Calu3 (cell line): ENCODE results near the gene TMF1. TPM values are rescaled to one million over a fixed set of nuclear protein-coding genes. Genes with fewer than 3 reads are reported as not detected.

Source experiments
- BruUV-seq: library from RNA; stranded (reverse); fragments of 400-500 nt; replicated peaks from 2 replicates; lab custom pipeline; 2021; lab: Mats Ljungman, UMichigan
- CTCF ChIA-PET: fragments of 300-600 bp; sonication (Branson Sonifier 250); formaldehyde crosslinking; loops from one replicate; lab custom pipeline; 2022; ENCODE audit warnings: antibody characterized with exemption; lab: Charles Lee
- DNase-seq: peaks from one replicate; pipeline ENCODE4 v3.0.0; 2022
- H3K27ac Mint-ChIP-seq: one replicate; pipeline ENCODE4 v1.8.0; 2022; ENCODE audit warnings: mixed read lengths; ENCODE audit not compliant: unreplicated experiment
- H3K27me3 Mint-ChIP-seq: one replicate; pipeline ENCODE4 v1.8.0; 2022; ENCODE audit warnings: mixed read lengths; ENCODE audit not compliant: unreplicated experiment
- H3K36me3 Mint-ChIP-seq: one replicate; pipeline ENCODE4 v1.8.0; 2022; ENCODE audit warnings: mild to moderate bottlenecking, moderate library complexity, mixed read lengths; ENCODE audit not compliant: insufficient read depth, unreplicated experiment
- H3K4me1 Mint-ChIP-seq: one replicate; pipeline ENCODE4 v1.8.0; 2022; ENCODE audit warnings: mild to moderate bottlenecking, low read depth, mixed read lengths; ENCODE audit not compliant: unreplicated experiment
- H3K4me3 Mint-ChIP-seq: one replicate; pipeline ENCODE4 v1.8.0; 2022; ENCODE audit warnings: mild to moderate bottlenecking, low read depth, moderate library complexity, mixed read lengths; ENCODE audit not compliant: unreplicated experiment
- H3K9me3 Mint-ChIP-seq: one replicate; pipeline ENCODE4 v1.8.0; 2022; ENCODE audit warnings: low read depth, mixed read lengths; ENCODE audit not compliant: unreplicated experiment
- intact Hi-C: fragments of 100-400 bp; cut with micrococcal nuclease; formaldehyde crosslinking; loops from one replicate; pipeline ENCODE4 v1.10.0; 2022; ENCODE audit not compliant: unreplicated experiment
- total RNA-seq: library from RNA; stranded (reverse); gene quantifications from 2 replicates; pipeline ENCODE4 v1.2.3, GENCODE V29; 2022
- TF ChIP-seq, protein P1 (sequence below): fragments of 200-600 bp; IDR thresholded peaks from one replicate; pipeline ENCODE4 v1.8.0; 2022; ENCODE audit warnings: antibody characterized with exemption; ENCODE audit not compliant: unreplicated experiment

TMF1 gene
- total RNA-seq, 1 experiment from 2014 or later = 34.4 TPM

DNA sequence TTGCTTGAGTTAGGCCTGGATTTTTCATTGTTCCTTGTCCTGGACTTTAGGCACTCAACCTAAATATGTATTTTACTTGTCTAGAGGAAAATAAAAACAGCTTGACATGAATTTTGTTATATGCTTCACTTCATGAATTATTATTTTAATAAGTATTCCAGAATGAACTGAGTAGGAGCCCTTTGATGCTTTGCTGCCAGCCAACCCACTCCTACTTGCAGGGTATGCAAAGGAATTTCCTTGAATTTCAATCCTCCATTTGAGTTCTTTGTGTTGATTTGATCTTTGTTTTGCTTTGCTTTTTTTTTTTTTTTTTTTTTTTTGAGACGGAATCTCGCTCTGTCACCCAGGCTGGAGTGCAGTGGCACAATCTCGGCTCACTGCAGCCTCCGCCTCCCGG is 44.2 kb upstream of the TMF1 start:
- Mint-ChIP-seq H3K9me3 (no peaks in the 10 kb centered on the region), H3K36me3 (peaks cover 33% of the 10 kb centered on the region), H3K27me3 (no peaks in the 10 kb centered on the region), H3K4me1 (peaks cover 16% of the 10 kb centered on the region), H3K27ac (no peak overlapping the region), H3K4me3 (no peak overlapping the region)
- CTCF ChIA-PET = no interaction called here
- intact Hi-C loops = no loop called here
- BruUV-seq = no TSS peak
- DNase-seq = no peak
- TF ChIP-seq, protein P1, sequence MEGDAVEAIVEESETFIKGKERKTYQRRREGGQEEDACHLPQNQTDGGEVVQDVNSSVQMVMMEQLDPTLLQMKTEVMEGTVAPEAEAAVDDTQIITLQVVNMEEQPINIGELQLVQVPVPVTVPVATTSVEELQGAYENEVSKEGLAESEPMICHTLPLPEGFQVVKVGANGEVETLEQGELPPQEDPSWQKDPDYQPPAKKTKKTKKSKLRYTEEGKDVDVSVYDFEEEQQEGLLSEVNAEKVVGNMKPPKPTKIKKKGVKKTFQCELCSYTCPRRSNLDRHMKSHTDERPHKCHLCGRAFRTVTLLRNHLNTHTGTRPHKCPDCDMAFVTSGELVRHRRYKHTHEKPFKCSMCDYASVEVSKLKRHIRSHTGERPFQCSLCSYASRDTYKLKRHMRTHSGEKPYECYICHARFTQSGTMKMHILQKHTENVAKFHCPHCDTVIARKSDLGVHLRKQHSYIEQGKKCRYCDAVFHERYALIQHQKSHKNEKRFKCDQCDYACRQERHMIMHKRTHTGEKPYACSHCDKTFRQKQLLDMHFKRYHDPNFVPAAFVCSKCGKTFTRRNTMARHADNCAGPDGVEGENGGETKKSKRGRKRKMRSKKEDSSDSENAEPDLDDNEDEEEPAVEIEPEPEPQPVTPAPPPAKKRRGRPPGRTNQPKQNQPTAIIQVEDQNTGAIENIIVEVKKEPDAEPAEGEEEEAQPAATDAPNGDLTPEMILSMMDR = no peak

DNA sequence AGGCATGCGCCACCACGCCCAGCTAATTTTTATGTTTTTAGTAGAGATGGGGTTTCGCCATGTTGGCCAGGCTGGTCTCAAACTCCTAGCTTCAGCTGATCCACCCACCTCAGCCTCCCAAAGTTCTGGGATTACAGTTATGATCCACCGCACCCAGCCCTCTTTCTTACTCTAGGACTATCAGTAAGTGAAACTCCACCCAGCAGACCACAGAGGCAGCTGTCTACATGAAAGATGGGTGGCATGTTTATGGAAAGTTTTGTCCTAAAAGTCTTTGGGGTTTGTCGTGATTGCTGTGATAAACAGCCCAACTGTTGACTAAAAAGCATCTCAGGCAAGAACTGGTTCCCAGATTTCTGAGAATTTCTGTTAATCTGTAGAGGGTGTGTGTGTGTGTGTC is 43.5 kb upstream of the TMF1 start:
- Mint-ChIP-seq H3K27ac (no peak overlapping the region), H3K4me3 (no peak overlapping the region), H3K9me3 (no peaks in the 10 kb centered on the region), H3K27me3 (no peaks in the 10 kb centered on the region), H3K36me3 (peaks cover 33% of the 10 kb centered on the region), H3K4me1 (peaks cover 20% of the 10 kb centered on the region)
- TF ChIP-seq, protein P1 = no peak
- CTCF ChIA-PET = no interaction called here
- no TSS peak for BruUV-seq
- intact Hi-C loops = no loop called here
- no peak for DNase-seq

DNA sequence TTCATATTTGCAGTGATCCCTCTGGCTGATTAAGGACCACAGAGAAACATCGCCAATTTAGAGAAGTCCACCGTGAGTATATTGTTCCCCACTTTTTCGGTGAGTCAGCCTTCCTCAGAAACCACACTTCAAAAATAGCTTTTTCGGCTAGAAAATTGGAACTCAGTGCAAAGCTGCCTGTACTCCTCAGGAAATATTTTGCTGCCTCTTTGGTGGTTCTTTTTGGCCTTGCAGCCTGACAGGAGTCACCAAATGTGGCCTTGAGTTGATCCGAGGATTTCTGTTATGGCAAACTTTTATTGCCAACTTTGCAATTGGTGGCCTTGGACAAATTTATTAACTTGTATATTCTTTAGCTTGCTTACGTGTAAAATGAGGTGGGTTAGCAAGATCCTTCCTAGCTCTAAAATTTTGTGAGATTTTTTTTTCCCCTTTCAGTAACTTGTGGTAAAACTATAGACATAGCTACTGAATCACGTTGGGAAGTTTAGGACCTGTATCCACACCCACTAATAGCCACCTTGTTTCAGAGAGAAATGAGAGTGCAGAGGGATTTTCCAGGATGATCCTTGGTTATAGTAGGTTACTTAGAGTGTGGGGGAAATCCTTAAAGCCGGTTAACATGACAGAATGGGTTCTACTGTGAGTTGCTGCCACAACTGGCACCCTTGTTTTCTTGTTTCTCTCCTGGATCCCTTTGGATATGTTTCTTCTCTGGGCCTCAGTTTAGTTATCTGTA is 42.5 kb upstream of the TMF1 start:
- TF ChIP-seq, protein P1 = no peak
- Mint-ChIP-seq H3K27ac (no peak overlapping the region), H3K9me3 (no peaks in the 10 kb centered on the region), H3K27me3 (no peaks in the 10 kb centered on the region), H3K4me3 (no peak overlapping the region), H3K36me3 (peaks cover 38% of the 10 kb centered on the region), H3K4me1 (peaks cover 30% of the 10 kb centered on the region)
- no TSS peak for BruUV-seq
- intact Hi-C loops = no loop called here
- CTCF ChIA-PET = no interaction called here
- no peak for DNase-seq

DNA sequence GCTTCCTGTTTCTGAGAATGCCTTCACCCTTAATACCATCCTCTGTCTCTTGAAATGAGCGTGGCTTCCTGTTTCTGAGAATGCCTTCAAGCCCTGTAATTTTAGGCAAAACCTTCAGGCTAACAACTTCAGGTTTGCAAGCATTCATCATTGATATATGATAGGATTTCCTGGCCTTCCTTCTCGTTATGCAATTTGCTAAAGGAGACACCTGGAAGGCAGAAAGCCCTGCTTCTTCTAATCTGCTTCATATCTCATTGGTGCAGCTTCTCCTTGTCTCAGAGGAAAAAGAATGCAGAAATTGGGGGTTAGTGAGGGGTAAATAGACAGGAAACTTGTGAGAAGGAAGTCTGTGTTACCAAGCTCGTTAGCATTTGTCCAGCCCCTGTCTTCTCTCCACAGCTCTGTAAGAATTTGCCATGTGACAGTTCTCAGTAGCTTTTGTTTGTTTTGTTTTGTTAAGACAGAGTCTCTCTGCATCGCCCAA is 39.9 kb upstream of the TMF1 start:
- intact Hi-C loops = no loop called here
- Mint-ChIP-seq H3K27me3 (no peaks in the 10 kb centered on the region), H3K36me3 (peaks cover 29% of the 10 kb centered on the region), H3K27ac (no peak overlapping the region), H3K9me3 (no peaks in the 10 kb centered on the region), H3K4me3 (no peak overlapping the region), H3K4me1 (peaks cover 39% of the 10 kb centered on the region)
- TF ChIP-seq, protein P1 = no peak
- CTCF ChIA-PET = interaction anchor here (0.8 kb wide), 1 partner anchor 15 kb away, joined by 3 read pairs; no protein-coding TSS in a partner anchor
- no peak for DNase-seq
- no TSS peak for BruUV-seq
